DMS114 treated with DMSO at 0.1 percent for 48 hours (cell line): ENCODE measurements around the gene TMEM132D.

ENCODE experiments used
- DNase-seq: peaks from one replicate; lab custom pipeline; 2025; ENCODE audit not compliant: unreplicated experiment; lab: John Stamatoyannopoulos, UW

Gene TMEM132D

DNA sequence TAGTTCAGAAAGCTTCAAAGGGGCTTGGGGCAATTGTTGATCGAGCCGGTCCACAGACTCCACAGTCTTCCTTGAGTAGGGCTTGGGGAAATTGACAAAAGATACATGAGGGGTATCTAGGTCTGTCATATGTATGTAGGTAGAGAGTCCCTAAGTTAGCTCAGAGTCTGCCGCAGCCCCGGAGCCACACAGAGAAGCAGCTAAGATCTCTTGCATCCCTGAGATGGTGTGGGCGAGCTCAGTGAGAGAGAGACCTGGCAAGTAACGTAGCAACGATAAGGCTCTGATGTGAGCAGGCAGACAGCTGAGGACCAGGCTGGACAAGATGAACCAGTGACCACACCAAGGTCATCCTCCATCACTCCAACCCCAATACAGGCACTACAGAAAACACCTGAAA, 297.6 kb downstream of the TMEM132D start:
- no peak for DNase-seq

DNA sequence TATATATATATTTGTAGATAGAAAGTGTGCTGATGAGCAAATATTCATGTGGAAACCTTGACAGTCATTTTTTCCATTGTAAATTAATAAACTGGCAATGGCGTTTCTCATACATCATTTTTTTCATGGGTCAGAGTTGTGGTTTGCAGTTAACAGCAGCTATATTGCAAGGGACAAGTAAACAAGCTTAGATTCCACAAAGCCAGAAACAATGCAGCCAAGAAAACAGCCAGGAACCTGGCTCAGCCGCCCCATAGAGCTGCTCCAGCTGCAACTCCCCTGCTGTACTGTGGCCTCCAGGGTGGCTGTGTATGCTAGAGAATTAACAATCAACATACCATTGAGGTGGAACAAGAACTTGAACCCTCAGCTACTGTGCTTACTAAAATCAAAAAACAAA, 298.2 kb downstream of the TMEM132D start:
- no peak for DNase-seq

DNA sequence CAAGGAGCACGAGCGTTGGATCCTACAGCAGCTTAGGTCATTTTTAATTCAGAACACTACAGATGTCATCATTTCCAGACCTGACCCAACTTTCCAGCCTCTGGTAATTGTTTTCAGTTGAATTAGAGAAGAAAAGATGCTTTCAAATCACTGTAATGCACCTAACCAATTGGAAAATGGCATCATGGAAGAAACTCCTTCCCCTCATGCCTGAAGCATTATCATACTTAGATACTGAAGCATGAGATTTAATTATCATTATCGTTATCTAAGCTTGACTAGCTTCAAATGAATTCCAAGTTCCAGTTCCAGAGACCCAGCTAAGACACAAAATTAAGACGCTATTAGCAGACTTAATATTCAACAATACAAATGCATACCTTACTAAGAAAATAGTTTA, 299.3 kb downstream of the TMEM132D start:
- no peak for DNase-seq

DNA sequence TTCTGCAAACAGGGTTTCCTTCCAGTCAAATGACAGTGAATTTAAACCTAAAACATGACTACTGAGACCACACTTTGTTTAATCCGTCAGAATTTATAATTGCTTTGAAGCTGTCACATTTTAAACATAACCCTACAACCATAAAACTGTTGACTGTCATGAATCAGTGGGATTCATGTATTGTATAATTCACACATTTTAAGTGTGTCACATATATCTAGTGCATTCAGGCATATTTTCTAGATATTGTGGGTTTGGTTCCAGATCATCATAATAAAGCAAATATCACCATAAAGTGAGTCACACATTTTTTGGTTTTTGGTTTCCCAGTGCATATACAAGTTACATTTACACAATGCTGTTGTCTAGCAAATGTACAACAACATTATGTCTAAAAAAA, 304.4 kb downstream of the TMEM132D start:
- DNase-seq, result no peak

DNA sequence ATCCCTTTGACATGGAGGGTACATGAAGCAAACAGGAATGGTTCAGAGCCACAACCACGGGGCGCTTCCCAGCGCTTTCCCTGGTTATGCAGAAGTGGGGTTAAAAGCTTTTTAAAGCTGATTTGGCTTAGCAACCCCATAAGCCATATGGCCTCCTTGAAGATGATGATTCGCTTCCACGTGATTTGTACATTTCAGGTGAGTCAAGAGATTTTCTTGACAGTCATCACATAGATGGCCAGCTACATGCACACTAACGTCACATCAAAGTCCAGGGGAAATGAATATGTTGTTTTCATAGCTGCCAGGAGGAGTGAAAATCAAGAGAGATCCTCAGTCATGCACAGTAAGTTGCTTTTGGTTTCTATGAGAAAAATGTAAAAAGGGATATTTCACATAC, 309.7 kb downstream of the TMEM132D start:
- no peak for DNase-seq

DNA sequence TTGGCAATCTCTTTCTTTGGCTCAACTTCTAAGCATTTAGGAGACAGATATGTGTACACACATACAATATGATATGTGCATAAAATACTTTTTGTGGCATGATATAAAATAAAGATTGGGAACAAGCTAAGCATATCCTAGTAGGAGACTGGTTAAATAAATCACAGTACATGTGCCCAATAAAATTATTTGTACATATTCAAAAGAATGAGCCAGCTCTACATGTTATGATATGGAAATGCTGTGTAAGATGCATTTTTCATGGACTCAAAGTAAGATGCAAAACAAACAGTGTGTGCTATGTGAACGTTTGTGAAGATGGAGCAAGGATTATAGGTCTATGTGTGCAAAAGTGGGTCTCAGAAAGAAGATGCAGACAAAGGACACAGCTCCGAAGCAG, 311.4 kb downstream of the TMEM132D start:
- no peak for DNase-seq

DNA sequence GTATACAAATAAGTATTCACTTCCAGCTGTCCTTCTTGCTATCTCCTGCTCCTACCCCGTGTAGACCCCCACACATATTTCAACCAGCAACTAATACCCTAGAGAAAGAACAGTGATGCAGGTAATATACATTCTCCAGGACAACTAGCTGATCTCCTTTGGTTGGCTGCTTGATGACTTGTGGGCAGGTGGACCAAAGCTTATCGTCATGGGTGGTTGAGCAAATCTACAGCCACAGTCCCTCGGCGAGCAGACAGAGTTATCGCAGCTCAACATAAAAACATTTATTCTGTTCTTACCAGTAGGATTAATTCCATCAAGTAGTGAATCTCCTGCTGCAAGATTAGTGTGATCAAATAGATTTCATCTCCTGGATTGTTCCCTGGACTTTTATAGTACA, 314.3 kb downstream of the TMEM132D start:
- DNase-seq, result no peak

DNA sequence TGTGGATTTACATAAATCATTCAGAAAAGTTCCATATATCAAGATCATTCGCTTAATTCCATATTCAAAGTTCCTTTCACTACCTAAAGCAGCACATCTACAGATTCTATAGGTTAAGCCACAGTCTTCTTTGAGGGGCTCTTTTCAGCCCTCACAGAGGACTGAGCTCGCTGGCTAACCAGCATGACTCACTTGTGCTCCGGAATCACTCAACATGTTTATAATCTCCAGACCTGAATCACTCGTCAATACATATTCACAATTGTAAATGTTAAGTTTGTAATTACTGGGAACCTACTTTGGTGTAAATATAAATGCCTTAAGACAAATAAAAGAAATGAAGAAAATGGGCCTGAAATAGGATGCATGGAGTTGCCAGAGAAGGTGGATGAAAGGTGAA, 315.7 kb downstream of the TMEM132D start:
- no peak for DNase-seq

DNA sequence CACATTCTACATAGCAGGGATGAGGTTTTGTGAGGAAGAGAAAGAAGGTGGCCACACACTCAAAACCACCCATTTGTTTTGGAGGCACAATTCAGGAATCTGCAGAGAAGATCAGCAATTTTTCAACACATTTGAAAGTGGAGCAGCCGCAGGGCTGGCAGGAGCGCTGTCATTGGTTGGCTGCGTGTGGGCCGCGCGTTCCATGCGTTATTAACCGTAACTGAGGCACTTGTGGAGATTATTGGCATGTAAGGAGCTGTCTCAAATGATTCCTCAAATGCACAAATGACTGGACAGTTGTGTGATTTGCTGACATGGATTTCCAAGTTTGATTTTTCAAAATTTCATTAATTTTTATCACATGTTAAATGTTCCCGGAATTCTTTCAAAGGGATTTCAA, 318.5 kb downstream of the TMEM132D start:
- no peak for DNase-seq

DNA sequence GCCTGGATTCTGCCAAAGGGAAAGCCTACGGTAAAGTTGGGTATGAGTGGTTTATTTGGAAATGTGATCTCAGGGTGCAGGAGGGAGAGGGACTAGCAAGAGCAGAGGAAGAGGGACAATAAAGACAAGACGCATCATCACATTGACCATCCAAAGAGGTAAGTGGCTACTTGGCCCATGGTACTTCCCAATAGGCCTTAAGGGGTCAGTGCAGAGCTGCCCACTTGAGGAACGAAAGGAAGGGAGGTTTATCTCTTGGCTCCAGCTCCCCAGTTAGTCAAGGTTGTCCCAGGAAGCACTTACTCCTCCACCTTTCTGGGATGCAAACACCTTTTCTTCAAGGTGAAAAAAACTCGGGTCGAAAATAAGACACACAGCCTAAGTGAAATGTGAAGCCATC, 323.9 kb downstream of the TMEM132D start:
- no peak for DNase-seq

DNA sequence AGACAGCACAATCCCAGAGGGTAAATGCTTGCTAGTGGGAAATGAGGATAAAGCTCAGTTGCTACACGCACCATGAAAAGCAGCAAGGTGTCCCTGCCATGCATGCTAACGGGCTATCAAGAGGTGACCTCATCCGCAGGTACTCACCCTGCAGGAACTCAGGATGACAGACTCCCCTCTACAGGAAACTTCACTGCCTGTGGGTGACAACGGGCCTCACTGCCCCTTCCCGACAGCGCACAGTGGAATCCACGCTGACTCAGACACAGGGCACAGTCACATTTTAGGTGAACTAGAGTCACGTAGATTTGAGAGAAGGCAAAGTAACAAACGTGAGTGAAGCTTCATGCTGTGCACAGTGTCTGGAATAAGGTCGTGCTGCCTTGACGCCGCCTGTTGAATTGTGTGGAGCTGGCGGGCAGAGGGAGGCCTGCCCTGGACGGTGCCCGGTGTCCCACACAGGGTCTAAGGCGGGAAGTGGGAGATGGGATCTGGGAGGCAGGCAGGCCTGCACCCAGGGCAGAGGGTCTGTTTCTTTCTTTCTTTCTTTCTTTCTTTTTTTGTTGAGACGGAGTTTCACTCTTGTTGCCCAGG, 331.8 kb downstream of the TMEM132D start:
- DNase-seq, result no peak

DNA sequence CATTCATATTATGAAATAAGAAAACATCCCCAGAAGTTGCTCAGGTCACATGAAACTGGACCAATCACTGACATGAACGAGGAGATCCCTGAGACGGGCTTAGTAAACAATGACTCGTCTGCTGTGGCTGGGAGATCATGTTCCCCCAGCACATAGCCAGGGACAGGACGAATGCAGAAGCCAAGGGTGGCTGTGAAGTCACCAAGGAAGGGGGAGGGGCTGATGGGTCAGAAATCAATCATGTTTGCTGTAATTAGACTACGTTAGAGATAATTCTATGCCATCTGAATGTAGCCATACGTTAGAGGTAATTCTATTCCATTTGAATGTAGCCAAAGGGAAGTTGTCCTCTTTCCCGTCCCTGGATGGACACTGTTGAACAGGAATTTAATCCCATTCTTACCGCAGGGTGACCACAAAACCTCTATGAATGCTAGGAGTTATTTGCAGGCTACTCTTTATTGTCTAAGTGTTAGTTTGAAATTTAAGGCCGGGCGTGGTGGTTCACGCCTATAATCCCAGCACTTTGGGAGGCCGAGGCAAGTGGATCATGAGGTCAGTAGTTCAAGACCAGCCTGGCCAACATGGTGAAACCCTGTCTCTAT, 332.9 kb downstream of the TMEM132D start:
- DNase-seq, result no peak

DNA sequence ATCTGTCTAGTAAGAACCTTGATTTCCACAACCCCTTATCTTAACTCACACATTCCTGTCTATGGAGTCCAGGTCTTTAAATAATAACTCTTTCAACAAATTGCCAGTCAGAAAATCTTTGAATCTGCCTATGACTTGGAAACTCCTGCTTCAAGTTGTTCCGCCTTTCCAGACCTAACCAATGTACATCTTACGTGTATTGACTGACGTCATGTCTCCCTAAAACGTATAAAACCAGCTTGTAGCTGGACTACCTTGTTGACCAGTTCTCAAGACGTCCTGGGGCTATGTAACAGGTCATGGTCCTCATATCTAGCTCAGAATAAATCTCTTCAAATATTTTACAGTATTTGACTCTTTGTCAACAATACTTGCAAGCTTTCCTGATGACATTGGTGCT, 337.0 kb downstream of the TMEM132D start:
- no peak for DNase-seq

DNA sequence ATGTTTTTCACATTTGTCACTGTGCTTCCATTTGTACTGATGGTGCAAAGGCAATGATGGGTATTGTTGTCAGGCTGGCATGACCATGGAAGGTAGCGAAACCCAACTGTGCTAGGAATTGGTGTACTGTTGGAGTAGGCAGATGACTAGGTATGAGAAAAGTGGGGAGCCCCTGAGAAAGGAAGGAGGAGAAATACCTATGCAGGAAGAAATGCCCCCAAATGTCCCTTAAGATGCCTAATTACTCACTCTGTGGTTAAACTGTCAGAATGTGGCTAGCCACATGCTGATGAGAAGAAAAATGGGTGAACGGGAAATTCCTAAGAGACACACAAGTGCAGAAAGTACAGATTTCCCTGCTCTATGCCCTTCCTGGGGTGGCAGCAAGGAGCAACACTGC, 339.1 kb downstream of the TMEM132D start:
- DNase-seq, result no peak

DNA sequence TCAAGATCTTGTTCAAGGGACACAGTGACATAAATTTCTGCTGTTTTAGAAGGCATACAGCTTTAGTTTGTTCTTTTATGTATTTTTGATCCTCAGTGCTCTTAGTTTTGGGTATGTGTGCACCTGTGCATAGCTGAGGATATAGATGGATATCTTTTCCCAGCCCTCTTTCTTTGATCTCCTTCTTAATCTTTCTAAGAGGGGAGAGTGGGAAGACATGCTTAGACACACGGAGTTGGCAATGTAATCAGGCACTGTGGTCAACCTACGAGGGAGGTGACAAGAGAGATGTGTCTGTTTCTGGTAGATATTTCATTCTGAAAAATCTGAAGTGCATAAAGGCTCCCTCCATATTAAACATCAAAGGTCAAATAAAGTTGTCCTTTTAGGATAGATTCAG, 340.6 kb downstream of the TMEM132D start:
- no peak for DNase-seq

DNA sequence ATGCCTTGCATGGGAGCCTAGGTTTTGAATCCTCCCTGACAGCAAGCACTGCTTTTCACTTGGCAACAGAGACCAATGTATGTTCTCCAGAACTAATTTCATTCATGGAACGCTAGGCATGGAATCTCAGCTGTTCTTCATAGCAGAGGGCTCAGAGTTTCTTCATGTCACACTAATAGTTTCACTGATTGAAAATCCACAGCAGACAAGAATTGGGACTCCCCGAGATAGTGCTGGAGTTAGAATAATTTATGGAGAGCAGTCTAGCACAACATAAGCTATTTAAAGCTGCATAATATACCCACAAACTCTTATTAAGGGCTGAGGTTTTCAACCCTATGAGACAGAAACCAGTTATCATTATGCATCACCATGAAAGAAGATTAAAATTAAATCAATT, 342.5 kb downstream of the TMEM132D start:
- no peak for DNase-seq

DNA sequence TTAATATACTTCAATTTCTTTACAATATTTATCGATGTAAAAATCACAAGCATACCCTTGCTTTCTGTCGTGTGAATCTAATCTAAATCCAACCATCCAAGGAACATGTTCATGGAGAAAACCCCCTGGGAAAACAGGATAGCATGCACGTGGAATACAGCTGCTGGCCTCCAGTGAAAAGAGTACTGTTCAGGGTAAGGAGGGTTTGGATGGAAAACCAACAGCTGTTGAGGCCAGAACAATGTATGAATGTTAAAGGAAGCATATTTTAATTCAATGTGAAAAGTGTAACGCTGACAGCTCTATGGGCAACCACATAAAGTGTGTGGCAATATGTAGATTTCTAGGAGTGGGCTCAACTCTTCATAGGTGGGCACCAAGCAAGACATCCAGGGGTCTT, 344.0 kb downstream of the TMEM132D start:
- DNase-seq, result no peak

DNA sequence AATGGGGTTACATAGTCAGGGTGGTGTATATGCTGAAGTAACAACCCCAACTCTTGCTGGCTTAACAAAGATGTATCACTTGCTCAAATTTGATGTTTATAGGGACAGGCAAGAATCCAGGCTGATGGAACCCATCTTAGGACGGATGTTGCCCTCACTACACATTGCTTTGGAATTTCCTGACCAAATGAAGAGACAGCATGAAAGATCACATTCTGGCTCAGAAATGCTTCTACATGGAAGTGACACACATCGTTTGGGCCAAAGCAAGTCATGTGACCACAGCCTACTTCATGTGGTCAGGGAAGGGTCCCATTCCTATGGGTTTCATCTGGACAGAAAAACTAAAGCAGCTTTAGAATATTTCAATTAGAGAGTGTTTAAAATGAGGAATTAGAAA, 345.8 kb downstream of the TMEM132D start:
- no peak for DNase-seq

DNA sequence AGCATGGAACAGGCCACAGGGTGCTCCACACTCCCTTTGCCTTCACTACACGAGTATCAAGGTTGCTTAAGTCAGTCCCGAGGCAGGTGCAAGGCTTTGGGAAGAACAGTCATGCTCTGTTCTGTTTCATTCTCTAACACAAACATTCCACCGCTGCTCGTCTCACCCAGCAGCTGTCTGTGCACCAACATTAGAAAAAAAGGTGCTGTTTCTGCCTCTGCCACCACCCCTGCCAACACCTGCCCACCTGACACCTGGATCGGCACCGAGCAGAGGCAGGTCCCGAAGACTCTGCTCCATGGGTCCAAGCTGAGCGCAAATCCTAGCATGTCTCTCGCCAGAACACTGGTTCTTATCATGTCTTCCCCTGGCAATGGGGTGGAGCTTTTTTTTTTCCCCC, 347.7 kb downstream of the TMEM132D start:
- no peak for DNase-seq

DNA sequence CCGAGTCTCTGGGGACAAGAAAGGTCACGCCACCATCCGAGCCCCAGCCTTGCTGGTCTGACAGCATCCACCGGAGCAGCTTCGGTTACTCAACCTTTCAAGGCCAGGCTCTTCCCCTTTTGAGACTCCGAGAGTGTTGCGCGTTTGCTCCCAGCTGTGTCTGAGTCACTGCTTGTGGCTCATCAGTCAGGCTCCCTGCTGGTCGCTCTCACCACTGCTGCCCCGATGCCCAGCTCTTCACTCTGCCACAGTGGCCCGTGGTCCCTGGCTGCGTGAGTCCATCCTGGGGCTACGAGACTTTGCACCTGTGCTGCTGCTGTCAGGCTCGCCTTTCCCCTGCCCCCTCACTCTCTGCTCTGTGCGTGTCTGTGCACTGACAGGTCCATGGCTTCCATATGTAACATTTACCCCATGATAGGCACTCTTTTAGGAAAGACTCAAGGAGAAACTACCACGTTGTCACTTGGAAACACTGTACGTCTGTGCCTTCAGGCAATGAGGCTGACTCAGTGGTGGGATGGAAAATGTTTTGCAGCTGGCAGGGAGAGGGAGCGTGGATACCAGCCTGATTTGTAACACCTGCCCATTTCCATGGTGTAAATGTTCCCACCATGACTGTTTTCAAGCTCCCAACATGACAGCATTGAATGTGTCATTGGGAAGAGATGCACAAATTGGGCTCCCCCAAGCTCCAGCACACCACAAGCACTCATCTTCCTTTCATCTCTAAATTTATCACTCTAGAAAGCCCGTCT, 350.7 kb downstream of the TMEM132D start:
- DNase-seq, result no peak

DNA sequence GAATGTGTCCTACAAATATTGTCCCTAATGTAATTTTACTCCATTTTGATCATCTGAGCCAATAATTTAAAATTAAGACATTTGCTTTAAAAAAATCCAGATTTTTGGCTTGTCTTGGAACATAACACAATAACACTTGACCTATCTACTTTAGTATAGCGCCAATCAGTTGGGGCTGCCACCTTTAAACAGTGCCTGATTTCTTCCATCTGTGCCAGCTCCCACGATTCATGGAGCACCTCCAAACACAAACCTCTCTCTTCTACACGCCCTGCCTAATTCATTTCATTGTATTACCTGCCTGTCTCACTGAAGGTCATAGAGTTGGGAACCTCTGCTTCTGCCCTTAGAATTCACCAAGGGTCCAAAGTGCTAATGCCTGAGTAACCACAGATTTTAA, 352.4 kb downstream of the TMEM132D start:
- DNase-seq, result no peak

DNA sequence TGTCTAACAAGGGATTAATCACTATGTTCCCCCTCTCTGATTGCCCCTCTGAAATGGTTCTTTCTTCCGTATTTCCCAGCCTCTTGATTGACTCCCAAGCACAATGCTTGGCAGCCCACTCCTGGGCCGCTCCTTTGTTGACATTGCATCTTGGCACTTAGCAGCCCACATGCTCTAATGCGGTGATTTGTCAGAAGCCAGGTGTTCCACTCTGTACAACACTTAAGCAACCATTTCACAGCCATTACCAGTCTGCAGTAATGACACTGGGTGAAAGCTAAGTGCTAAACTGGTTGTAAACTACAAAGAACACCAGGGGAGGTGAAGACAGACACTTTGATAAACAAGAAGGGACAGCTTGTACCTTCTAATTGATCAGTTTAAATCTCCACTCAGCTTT, 353.5 kb downstream of the TMEM132D start:
- DNase-seq, result no peak

DNA sequence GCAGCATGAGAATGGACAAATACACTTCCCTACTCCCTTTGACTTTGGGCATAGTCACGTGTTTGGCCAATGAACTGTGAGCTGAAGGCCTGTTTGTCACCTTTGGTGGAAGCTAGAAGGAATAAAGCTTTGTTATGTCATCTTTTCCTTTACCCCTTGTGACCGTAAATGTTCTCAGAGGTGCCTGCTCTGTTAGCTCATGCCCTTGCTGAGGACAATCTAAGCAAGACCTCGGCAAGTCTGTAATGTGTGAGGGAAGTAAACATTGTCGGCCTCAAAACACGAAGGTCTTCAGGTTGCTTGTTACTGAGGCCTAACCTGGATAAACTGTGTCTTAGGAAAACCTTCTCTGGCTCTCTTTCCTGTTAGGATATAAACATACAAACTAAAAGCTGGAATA, 354.2 kb downstream of the TMEM132D start:
- DNase-seq, result no peak
